Measurements from ENCODE around the gene CEBPA. TPM values are rescaled to one million over a fixed set of nuclear protein-coding genes. Genes with fewer than 3 reads are reported as not detected.

CEBPA gene
- total RNA-seq, 1 donor from 2014 or later: 14.9 TPM

GRCh38 chr19:33340991-33341390, 38.7 kb upstream of the CEBPA start:
- no peaks in the 10 kb centered on the region for H3K36me3 ChIP-seq
- H3K27ac ChIP-seq: no peak overlapping the region
- no peaks in the 10 kb centered on the region for H3K4me1 ChIP-seq
- H3K9me3 ChIP-seq: no peaks in the 10 kb centered on the region
- DNase-seq (ENCODE audit: low spot score in 2 of 2): no peak
- H3K4me3 ChIP-seq: no peak overlapping the region
- H3K27me3 ChIP-seq: no peaks in the 10 kb centered on the region
- no peak for TF ChIP-seq CTCF (IDR thresholded peaks at IDR 0.05)
- intact Hi-C loops (cut with DNase I): no loop called here

GRCh38 chr19:33339016-33339984, 37.0 kb upstream of the CEBPA start:
- H3K36me3 ChIP-seq: no peaks in the 10 kb centered on the region
- no peaks in the 10 kb centered on the region for H3K27me3 ChIP-seq
- no peak overlapping the region for H3K4me3 ChIP-seq
- no peak for TF ChIP-seq CTCF (IDR thresholded peaks at IDR 0.05)
- intact Hi-C loops (cut with DNase I): no loop called here
- no peak overlapping the region for H3K27ac ChIP-seq
- H3K4me1 ChIP-seq: no peaks in the 10 kb centered on the region
- no peak for DNase-seq (ENCODE audit: low spot score in 2 of 2)
- no peaks in the 10 kb centered on the region for H3K9me3 ChIP-seq

- no peaks in the 10 kb centered on the region for H3K36me3 ChIP-seq
- H3K9me3 ChIP-seq: no peaks in the 10 kb centered on the region
- H3K4me1 ChIP-seq: no peaks in the 10 kb centered on the region
- no peak for DNase-seq (ENCODE audit: low spot score in 2 of 2)
- H3K27ac ChIP-seq: no peak overlapping the region
- H3K27me3 ChIP-seq: no peaks in the 10 kb centered on the region
- intact Hi-C loops (cut with DNase I): no loop called here
- no peak for TF ChIP-seq CTCF (IDR thresholded peaks at IDR 0.05)
- no peak overlapping the region for H3K4me3 ChIP-seq
Measured at GRCh38 chr19:33335446-33335845, 33.1 kb upstream of the CEBPA start.

- Histone ChIP-seq H3K4me3 (no peak overlapping the region), H3K4me1 (no peaks in the 10 kb centered on the region), H3K27ac (no peak overlapping the region), H3K27me3 (no peaks in the 10 kb centered on the region), H3K9me3 (no peaks in the 10 kb centered on the region), H3K36me3 (no peaks in the 10 kb centered on the region)
- no peak for TF ChIP-seq CTCF (IDR thresholded peaks at IDR 0.05)
- intact Hi-C loops (cut with DNase I): no loop called here
- DNase-seq (ENCODE audit: low spot score in 2 of 2): no peak
Measured at GRCh38 chr19:33334271-33334670, 31.9 kb upstream of the CEBPA start.

- H3K4me3 ChIP-seq: no peak overlapping the region
- H3K4me1 ChIP-seq: no peaks in the 10 kb centered on the region
- no peaks in the 10 kb centered on the region for H3K27me3 ChIP-seq
- no peaks in the 10 kb centered on the region for H3K36me3 ChIP-seq
- H3K27ac ChIP-seq: no peak overlapping the region
- H3K9me3 ChIP-seq: no peaks in the 10 kb centered on the region
- intact Hi-C loops (cut with DNase I): no loop called here
- DNase-seq (ENCODE audit: low spot score in 2 of 2): no peak
- no peak for TF ChIP-seq CTCF (IDR thresholded peaks at IDR 0.05)
Measured at GRCh38 chr19:33333642-33334041, 31.3 kb upstream of the CEBPA start.

Measured in ascending aorta (tissue), 2 donors.